Right lobe of liver (tissue), 4 donors: Measurements from ENCODE around the gene NBEAL1.

ENCODE experiments used
- CTCF ChIP-seq, 4 donors: fragments of 200-600 bp in 3 of 4; fragments of 450-650 bp in 1 of 4; IDR thresholded peaks; one replicate each; pipeline versions ENCODE4 v1.5.1 to v1.8.0; 2016 to 2022; ENCODE audit warnings: antibody characterized with exemption in 4 of 4, mild to moderate bottlenecking in 2 of 4
- POLR2A ChIP-seq: fragments of 450-650 bp; IDR thresholded peaks from one replicate; pipeline ENCODE4 v1.6.1; 2017; ENCODE audit warnings: antibody characterized with exemption, mild to moderate bottlenecking
- donor health status: DM: no; HTN: no; CAD: no.
- donor health status: DM: no; HTN: no; CAD: no.
- donor health status: DM: no; HTN: yes; CAD: no.

GRCh38 chr2:202990501-202990900, 24.2 kb upstream of the NBEAL1 start:
- no peak for TF ChIP-seq CTCF (IDR thresholded peaks at IDR 0.05)
- TF ChIP-seq POLR2A, result no peak
